ENCODE measurements around the gene C18orf63. TPM values are rescaled to one million over a fixed set of nuclear protein-coding genes. Genes with fewer than 3 reads are reported as not detected.

Gene C18orf63
- polyA plus RNA-seq (not detected in 3 replicates), polyA minus RNA-seq (not detected in 3 replicates)
- polyA plus RNA-seq (2011; ENCODE audit: low read depth), result not detected
- polyA plus RNA-seq (2011; cell fraction: cytosol; rRNA removed), result not detected in 2 replicates
- not detected in 2 replicates for polyA plus RNA-seq (2011; cell fraction: nucleus; rRNA removed)
- polyA plus RNA-seq (2012; ENCODE audit: low replicate concordance), result not detected in 2 replicates
- polyA minus RNA-seq (2011; cell fraction: cytosol; rRNA and poly(A)+ RNA removed), result not detected
- not detected in 2 replicates for polyA minus RNA-seq (2011; cell fraction: nucleus; rRNA and poly(A)+ RNA removed)

GRCh38 chr18:74315464-74316256 lies at the start of gene C18orf63:
Gene C18orf63, plus strand, starts transcription at chr18:74315839. Its CDS starts 2,027 bp downstream, at chr18:74317866.
- FAIRE-seq (no peak), DNase-seq (ENCODE audit: low read depth, low spot score) (no peak)
- H3K27me3 ChIP-seq (ENCODE audit: control insufficient read depth, extremely low read depth, insufficient read depth, low read length), result no peaks in the 10 kb centered on the region
- H2AFZ ChIP-seq (ENCODE audit: control insufficient read depth, low read length), result no peak within 1 kb of the TSS
- TF ChIP-seq EZH2 (IDR thresholded peaks at IDR 0.05; ENCODE audit: low read length) (no peak), CTCF (optimal IDR thresholded peaks at IDR 0.05 in 1 of 3, IDR thresholded peaks at IDR 0.05 in 1 of 3, conservative IDR thresholded peaks at IDR 0.05 in 1 of 3; ENCODE audit: extremely low read depth in 1 of 3, insufficient read depth in 2 of 3, low read length in 3 of 3) (no peak)
- no peaks in the 10 kb centered on the region for H3K36me3 ChIP-seq (ENCODE audit: control insufficient read depth in 2 of 2, extremely low read depth in 1 of 2, insufficient read depth in 2 of 2, low read length in 2 of 2)
- no peak within 1 kb of the TSS for H3K27ac ChIP-seq (ENCODE audit: control insufficient read depth, insufficient read depth, low read length)
- H4K20me1 ChIP-seq (ENCODE audit: control insufficient read depth, extremely low read depth, insufficient read depth, low read length), result no peaks in the 10 kb centered on the region
- H3K9ac ChIP-seq (ENCODE audit: control insufficient read depth, extremely low read depth, insufficient read depth, low read length), result no peak within 1 kb of the TSS
- no peaks in the 10 kb centered on the region for H3K9me1 ChIP-seq (ENCODE audit: control insufficient read depth, extremely low read depth, insufficient read depth, low read length)
- no peak within 1 kb of the TSS for H3K4me3 ChIP-seq (ENCODE audit: control insufficient read depth in 2 of 3, extremely low read depth in 1 of 3, insufficient read depth in 2 of 3, low read depth in 1 of 3, low read length in 3 of 3)
- H3K4me1 ChIP-seq (ENCODE audit: control insufficient read depth, extremely low read depth, insufficient read depth, low read length), result peaks cover under 1% of the 10 kb centered on the region
- H3K9me3 ChIP-seq (ENCODE audit: control insufficient read depth, low read depth, low read length), result no peaks in the 10 kb centered on the region
- no peak within 1 kb of the TSS for H3K4me2 ChIP-seq (ENCODE audit: control insufficient read depth, extremely low read depth, insufficient read depth, low read depth, low read length)
- H3K79me2 ChIP-seq (ENCODE audit: control insufficient read depth, insufficient read depth, low read length), result no peaks in the 10 kb centered on the region
- dilution Hi-C loops (cut with MboI; ENCODE audit: extremely low pct_ligation_motif_present, low sequenced_read_pairs), result no loop called here

- Histone ChIP-seq H2AFZ (ENCODE audit: control insufficient read depth, low read length) (no peak overlapping the region), H3K27ac (ENCODE audit: control insufficient read depth, insufficient read depth, low read length) (no peak overlapping the region), H3K4me3 (ENCODE audit: control insufficient read depth in 2 of 3, extremely low read depth in 1 of 3, insufficient read depth in 2 of 3, low read depth in 1 of 3, low read length in 3 of 3) (no peak overlapping the region), H3K4me1 (ENCODE audit: control insufficient read depth, extremely low read depth, insufficient read depth, low read length) (no peaks in the 10 kb centered on the region), H3K9me1 (ENCODE audit: control insufficient read depth, extremely low read depth, insufficient read depth, low read length) (no peaks in the 10 kb centered on the region), H3K79me2 (ENCODE audit: control insufficient read depth, insufficient read depth, low read length) (no peaks in the 10 kb centered on the region), H4K20me1 (ENCODE audit: control insufficient read depth, extremely low read depth, insufficient read depth, low read length) (no peaks in the 10 kb centered on the region), H3K36me3 (ENCODE audit: control insufficient read depth in 2 of 2, extremely low read depth in 1 of 2, insufficient read depth in 2 of 2, low read length in 2 of 2) (no peaks in the 10 kb centered on the region), H3K27me3 (ENCODE audit: control insufficient read depth, extremely low read depth, insufficient read depth, low read length) (no peaks in the 10 kb centered on the region), H3K9ac (ENCODE audit: control insufficient read depth, extremely low read depth, insufficient read depth, low read length) (no peak overlapping the region), H3K9me3 (ENCODE audit: control insufficient read depth, low read depth, low read length) (no peaks in the 10 kb centered on the region), H3K4me2 (ENCODE audit: control insufficient read depth, extremely low read depth, insufficient read depth, low read depth, low read length) (no peak overlapping the region)
- dilution Hi-C loops (cut with MboI; ENCODE audit: extremely low pct_ligation_motif_present, low sequenced_read_pairs), result no loop called here
- FAIRE-seq, result no peak
- DNase-seq (ENCODE audit: low read depth, low spot score), result no peak
- TF ChIP-seq CTCF (optimal IDR thresholded peaks at IDR 0.05 in 1 of 3, IDR thresholded peaks at IDR 0.05 in 1 of 3, conservative IDR thresholded peaks at IDR 0.05 in 1 of 3; ENCODE audit: extremely low read depth in 1 of 3, insufficient read depth in 2 of 3, low read length in 3 of 3) (no peak), EZH2 (IDR thresholded peaks at IDR 0.05; ENCODE audit: low read length) (no peak)
These were observed 49.5 kb upstream of the C18orf63 start for GRCh38 chr18:74266161-74266560.

Measured in keratinocyte (primary cell).